Endothelial cell of umbilical vein (primary cell): Measurements from ENCODE around the gene ATP9B. TPM values are rescaled to one million over a fixed set of nuclear protein-coding genes. Genes with fewer than 3 reads are reported as not detected.

Experiments used
- BruUV-seq: library from RNA; stranded (reverse); fragments of 400-500 nt; replicated peaks from 2 replicates; lab custom pipeline; 2021; lab: Mats Ljungman, UMichigan
- CTCF ChIA-PET: fragments of 300-600, 350-600 bp; sonication (Branson Sonifier 250); formaldehyde crosslinking; loops from one replicate; lab custom pipeline; 2021; ENCODE audit warnings: antibody characterized with exemption, inconsistent platforms; lab: Charles Lee
- POLR2A ChIA-PET: fragments of 300-600, 350-600 bp; sonication (Branson Sonifier 250); formaldehyde crosslinking; loops from one replicate; lab custom pipeline; 2021; ENCODE audit warnings: antibody characterized with exemption, inconsistent platforms; lab: Charles Lee
- DNase-seq: peaks from one replicate; pipeline ENCODE4 v3.0.0-alpha.2; 2011; ENCODE audit warnings: low read depth, low spot score
- FAIRE-seq: peaks from 2 replicates; lab custom pipeline; 2011; peaks lifted over from hg19 to GRCh38; lab: Jason Lieb, UNC
- H2AFZ ChIP-seq: 2 replicates; pipeline ENCODE4 v1.6.0; 2012; ENCODE audit warnings: low read depth, low read length, control low read depth, inconsistent platforms
- H3K27ac ChIP-seq: 2 replicates; pipeline ENCODE4 v1.5.1; 2011; ENCODE audit warnings: low read depth, mild to moderate bottlenecking, control low read depth, low read length, moderate library complexity; ENCODE audit not compliant: insufficient read depth
- H3K27me3 ChIP-seq, 2 experiments: 2 replicates each; pipeline versions ENCODE4 v1.6.0 to v1.6.1; 2011; ENCODE audit warnings: low read length in 2 of 2, mixed read lengths in 1 of 2; ENCODE audit not compliant: control insufficient read depth in 2 of 2, insufficient read depth in 2 of 2
- H3K36me3 ChIP-seq, 2 experiments: 2 replicates in 1 of 2; 3 replicates in 1 of 2; pipeline ENCODE4 v1.5.1; 2011; ENCODE audit warnings: low read length in 2 of 2, mild to moderate bottlenecking in 1 of 2, moderate library complexity in 1 of 2; ENCODE audit not compliant: control insufficient read depth in 2 of 2, insufficient read depth in 2 of 2; ENCODE audit errors: extremely low read depth in 1 of 2
- H3K4me1 ChIP-seq: 3 replicates; pipeline ENCODE4 v1.5.1; 2011; ENCODE audit warnings: mild to moderate bottlenecking, low read length; ENCODE audit not compliant: control insufficient read depth, insufficient read depth; ENCODE audit errors: extremely low read depth
- H3K4me2 ChIP-seq: 2 replicates; pipeline ENCODE4 v1.6.1; 2011; ENCODE audit warnings: low read length, control low read depth, mixed read lengths; ENCODE audit not compliant: insufficient read depth
- H3K4me3 ChIP-seq, 3 experiments: fragments of 200-600 bp in 1 of 3; sonication (generic), shearing (Covaris generic) in 1 of 3; replicated peaks in 1 of 3; 2 replicates each; pipeline ENCODE4 v1.5.1; 2011 to 2016; ENCODE audit warnings: control low read depth in 3 of 3, low read length in 3 of 3, mild to moderate bottlenecking in 2 of 3, inconsistent platforms in 1 of 3, low read depth in 1 of 3, moderate library complexity in 1 of 3; ENCODE audit not compliant: insufficient read depth in 1 of 3
- H3K79me2 ChIP-seq: 2 replicates; pipeline ENCODE4 v1.6.0; 2012; ENCODE audit warnings: low read length, inconsistent platforms; ENCODE audit not compliant: control insufficient read depth, insufficient read depth
- H3K9ac ChIP-seq: replicated peaks from 2 replicates; pipeline ENCODE3; 2011; ENCODE audit warnings: low read length, control low read depth; ENCODE audit not compliant: insufficient read depth; ENCODE audit errors: extremely low read depth
- H3K9me1 ChIP-seq: replicated peaks from 3 replicates; pipeline ENCODE4 v1.6.0; 2011; ENCODE audit warnings: mild to moderate bottlenecking, low read length; ENCODE audit not compliant: control insufficient read depth, insufficient read depth; ENCODE audit errors: extremely low read depth
- H3K9me3 ChIP-seq: replicated peaks from 2 replicates; pipeline ENCODE4 v1.5.1; 2012; ENCODE audit warnings: low read length, inconsistent platforms; ENCODE audit not compliant: control insufficient read depth, insufficient read depth
- H4K20me1 ChIP-seq: replicated peaks from 2 replicates; pipeline ENCODE3; 2011; ENCODE audit warnings: mild to moderate bottlenecking, low read length; ENCODE audit not compliant: control insufficient read depth, insufficient read depth; ENCODE audit errors: extremely low read depth
- FOS ChIP-seq: IDR thresholded peaks from 2 replicates; pipeline ENCODE4 v1.6.1; 2011; ENCODE audit warnings: mild to moderate bottlenecking, low read length, moderate library complexity, borderline replicate concordance; ENCODE audit not compliant: insufficient read depth
- GATA2 ChIP-seq: IDR thresholded peaks from 2 replicates; pipeline ENCODE4 v1.7.0; 2011; ENCODE audit warnings: low read depth, mild to moderate bottlenecking, moderate library complexity, mixed read lengths, low read length; ENCODE audit not compliant: insufficient read length, insufficient read depth
- MYC ChIP-seq: IDR thresholded peaks from one replicate; pipeline ENCODE4 v1.6.1; 2011; ENCODE audit warnings: mild to moderate bottlenecking, low read depth, low read length
- POLR2AphosphoS5 ChIP-seq: IDR thresholded peaks from 2 replicates; pipeline ENCODE4 v1.6.1; 2012; ENCODE audit warnings: low read depth, mild to moderate bottlenecking, control low read depth, low read length, moderate library complexity; ENCODE audit not compliant: insufficient read depth
- dilution Hi-C: fragments of 300-500 bp; cut with MboI; formaldehyde crosslinking; loops from one replicate; pipeline ENCODE4 v1.15.0; 2019; ENCODE audit warnings: low sequenced_read_pairs; ENCODE audit not compliant: extremely low pct_ligation_motif_present
- intact Hi-C: fragments of 100-400 bp; cut with micrococcal nuclease; formaldehyde crosslinking; loops from one replicate; pipeline ENCODE4 v1.10.0; 2022
- polyA plus RNA-seq, 4 experiments: library from polyadenylated mRNA; depleted of rRNA in 3 of 4; stranded (reverse) in 3 of 4; unstranded in 1 of 4; fragments of >200 nt; gene quantifications; 2 replicates each; pipeline versions ENCODE4 v1.2.1 to v1.2.3, GENCODE V29; 2011 to 2012; ENCODE audit warnings: missing spikeins in 1 of 4
- total RNA-seq: library from RNA; stranded (reverse); gene quantifications from 2 replicates; pipeline ENCODE4 v1.2.3, GENCODE V29; 2021
- TF ChIP-seq, protein P1 (sequence below), 2 donors: IDR thresholded peaks; 1 replicate in 1 of 2; 2 replicates in 1 of 2; pipeline ENCODE4 v1.5.1; 2011; ENCODE audit warnings: low read length in 2 of 2, mild to moderate bottlenecking in 2 of 2, moderate library complexity in 2 of 2, control low read depth in 1 of 2, inconsistent platforms in 1 of 2, low read depth in 1 of 2; ENCODE audit not compliant: insufficient read depth in 1 of 2; ENCODE audit errors: extremely low read depth in 1 of 2

ATP9B gene
- total and polyA plus RNA-seq, 2 donors (not counting 3 experiments of a cell fraction or from before 2014, with no cell fraction given), result 14.6 to 18.2 TPM

DNA sequence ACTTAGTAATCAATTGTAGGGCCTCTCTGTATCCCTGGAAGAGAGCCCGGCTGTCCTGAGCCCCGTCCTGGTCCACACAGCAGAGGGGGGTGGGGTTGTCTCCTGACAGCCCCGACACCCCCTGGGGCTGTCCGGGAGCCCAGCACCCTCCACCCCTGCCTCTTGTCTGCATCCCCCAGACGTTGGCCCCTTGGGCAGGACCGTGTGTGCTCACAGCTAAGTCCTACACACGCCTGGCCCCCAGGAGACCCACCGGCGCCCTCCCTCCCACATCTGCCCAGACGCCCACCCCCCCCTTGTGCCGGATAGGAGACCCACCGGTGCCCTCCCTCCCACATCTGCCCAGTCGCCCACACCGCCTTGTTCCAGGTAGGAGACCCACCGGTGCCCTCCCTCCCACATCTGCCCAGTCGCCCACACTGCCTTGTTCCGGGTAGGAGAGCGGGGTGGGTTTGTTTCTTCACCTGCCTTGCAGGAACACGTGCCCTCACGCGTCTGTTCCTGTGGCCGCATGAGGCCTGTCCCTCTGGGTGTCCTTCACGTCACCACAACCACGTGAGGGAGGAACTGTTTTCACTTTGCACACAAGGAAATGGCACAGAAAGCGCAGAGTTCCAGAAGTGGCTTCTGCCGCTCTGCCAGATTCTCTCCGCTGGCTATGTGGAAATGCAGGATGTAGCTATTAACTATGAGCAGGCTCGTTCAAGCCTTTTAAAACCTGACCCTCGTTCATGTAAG, 265.5 kb downstream of the ATP9B start:
- TF ChIP-seq GATA2, result no peak
- TF ChIP-seq FOS, result no peak
- no peak for TF ChIP-seq POLR2AphosphoS5
- no peak for TF ChIP-seq MYC
- TF ChIP-seq, protein P1, sequence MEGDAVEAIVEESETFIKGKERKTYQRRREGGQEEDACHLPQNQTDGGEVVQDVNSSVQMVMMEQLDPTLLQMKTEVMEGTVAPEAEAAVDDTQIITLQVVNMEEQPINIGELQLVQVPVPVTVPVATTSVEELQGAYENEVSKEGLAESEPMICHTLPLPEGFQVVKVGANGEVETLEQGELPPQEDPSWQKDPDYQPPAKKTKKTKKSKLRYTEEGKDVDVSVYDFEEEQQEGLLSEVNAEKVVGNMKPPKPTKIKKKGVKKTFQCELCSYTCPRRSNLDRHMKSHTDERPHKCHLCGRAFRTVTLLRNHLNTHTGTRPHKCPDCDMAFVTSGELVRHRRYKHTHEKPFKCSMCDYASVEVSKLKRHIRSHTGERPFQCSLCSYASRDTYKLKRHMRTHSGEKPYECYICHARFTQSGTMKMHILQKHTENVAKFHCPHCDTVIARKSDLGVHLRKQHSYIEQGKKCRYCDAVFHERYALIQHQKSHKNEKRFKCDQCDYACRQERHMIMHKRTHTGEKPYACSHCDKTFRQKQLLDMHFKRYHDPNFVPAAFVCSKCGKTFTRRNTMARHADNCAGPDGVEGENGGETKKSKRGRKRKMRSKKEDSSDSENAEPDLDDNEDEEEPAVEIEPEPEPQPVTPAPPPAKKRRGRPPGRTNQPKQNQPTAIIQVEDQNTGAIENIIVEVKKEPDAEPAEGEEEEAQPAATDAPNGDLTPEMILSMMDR (IDR thresholded peaks at IDR 0.05; ENCODE audit: extremely low read depth in 1 of 2, insufficient read depth in 1 of 2, low read depth in 1 of 2, low read length in 2 of 2), result no peak
- Histone ChIP-seq H3K79me2 (no peaks in the 10 kb centered on the region), H3K4me2 (no peak overlapping the region), H3K4me3 (no peak overlapping the region), H2AFZ (no peak overlapping the region), H3K27ac (no peak overlapping the region), H4K20me1 (no peaks in the 10 kb centered on the region), H3K27me3 (no peaks in the 10 kb centered on the region), H3K9ac (no peak overlapping the region), H3K36me3 (peaks cover 0 to 3% of the 10 kb centered on the region in 2 experiments), H3K9me1 (no peaks in the 10 kb centered on the region), H3K9me3 (no peaks in the 10 kb centered on the region), H3K4me1 (no peaks in the 10 kb centered on the region)
- intact Hi-C loops (no loop called here), dilution Hi-C loops (no loop called here)
- CTCF ChIA-PET, result no interaction called here
- BruUV-seq, result no TSS peak
- POLR2A ChIA-PET, result no interaction called here
- FAIRE-seq (no peak), DNase-seq (no peak)
